GM12873 (cell line): ENCODE data around the gene RPS28.

Experiments used
- CTCF ChIP-seq: IDR thresholded peaks from 2 replicates; pipeline ENCODE4 v1.5.1; 2012; ENCODE audit warnings: low read depth, mild to moderate bottlenecking, moderate library complexity, low read length, control low read depth; ENCODE audit not compliant: insufficient read depth; ENCODE audit errors: missing control alignments

The RPS28 gene

GRCh38 chr19:8363803-8364771, 42.8 kb downstream of the RPS28 start, which contains the start of gene ANGPTL4:
Gene ANGPTL4 (plus strand): TSS chr19:8364155. CDS start chr19:8364322, 167 bp downstream.
- peak; percentile 14 for TF ChIP-seq CTCF

GRCh38 chr19:8366121-8366581, 44.9 kb downstream of the RPS28 start:
- no peak for TF ChIP-seq CTCF

- no peak for TF ChIP-seq CTCF
Observed at GRCh38 chr19:8366961-8367326, 45.6 kb downstream of the RPS28 start.

- no peak for TF ChIP-seq CTCF
Observed at GRCh38 chr19:8367327-8368001, 46.2 kb downstream of the RPS28 start.

- TF ChIP-seq CTCF: no peak
Observed at GRCh38 chr19:8370176-8371010, 49.1 kb downstream of the RPS28 start.

- TF ChIP-seq CTCF: no peak
Observed at GRCh38 chr19:8371011-8371804, 49.9 kb downstream of the RPS28 start.
